Esophagus muscularis mucosa (tissue), 4 donors: ENCODE results near the gene DNER. TPM values are rescaled to one million over a fixed set of nuclear protein-coding genes. Genes with fewer than 3 reads are reported as not detected.
A peak's percentile ranks its signal among the peaks of the same experiment; 100 is the strongest.

Experiments used
- DNase-seq: peaks from one replicate; pipeline ENCODE4 v3.0.0-alpha.2; 2017; ENCODE audit errors: extremely low spot score
- H3K27ac ChIP-seq, 4 donors: fragments of 200-600 bp; sonication (generic); replicated peaks in 1 of 4; 1 replicate in 3 of 4; 2 replicates in 1 of 4; pipeline ENCODE4 v1.5.1; 2016 to 2019; ENCODE audit warnings: mild to moderate bottlenecking in 1 of 4
- H3K27me3 ChIP-seq, 4 donors: fragments of 200-600 bp; sonication (generic); one replicate each; pipeline versions ENCODE4 v1.5.1 to v1.6.0; 2016 to 2019
- H3K36me3 ChIP-seq, 4 donors: fragments of 200-600 bp; sonication (generic); one replicate each; pipeline ENCODE4 v1.5.1; 2016 to 2019
- H3K4me1 ChIP-seq, 4 donors: fragments of 200-600 bp; sonication (generic); one replicate each; pipeline ENCODE4 v1.5.1; 2016 to 2019
- H3K4me3 ChIP-seq, 4 donors: fragments of 200-600 bp; sonication (generic); 1 replicate in 2 of 4; 2 replicates in 2 of 4; pipeline ENCODE4 v1.5.1; 2016 to 2019; ENCODE audit warnings: mild to moderate bottlenecking in 4 of 4, moderate library complexity in 1 of 4
- H3K9me3 ChIP-seq, 4 donors: fragments of 200-600 bp; sonication (generic); 1 replicate in 3 of 4; 2 replicates in 1 of 4; pipeline ENCODE4 v1.5.1; 2016 to 2019
- EP300 ChIP-seq: sonication (generic); formaldehyde crosslinking; IDR thresholded peaks from one replicate; pipeline ENCODE4 v1.6.1; 2017; ENCODE audit warnings: antibody characterized with exemption
- POLR2A ChIP-seq: fragments of 450-650 bp; IDR thresholded peaks from one replicate; pipeline ENCODE4 v1.6.1; 2017; ENCODE audit warnings: antibody characterized with exemption, moderate library complexity, mild to moderate bottlenecking, low read depth
- POLR2AphosphoS5 ChIP-seq, 2 donors: sonication (generic); formaldehyde crosslinking; IDR thresholded peaks; one replicate each; pipeline ENCODE4 v1.6.1; 2017; ENCODE audit warnings: antibody characterized with exemption in 2 of 2
- WGBS: methylation state at CpG from one replicate; pipeline ENCODE4 v1.1.5; 2018; 5-methylcytosine and 5-hydroxymethylcytosine counted together
- intact Hi-C: fragments of 100-400 bp; cut with DNase I; formaldehyde crosslinking; loops from one replicate; pipeline ENCODE4 v1.15.1; 2023
- total RNA-seq, 4 donors: library from RNA; depleted of rRNA; stranded (reverse); fragments of >200 nt; gene quantifications; one replicate each; pipeline versions ENCODE4 v1.1.0 to v1.2.1, GENCODE V29; 2016
- TF ChIP-seq, protein P1 (sequence below), 3 experiments: fragments of 200-600 bp in 2 of 3; fragments of 450-650 bp in 1 of 3; sonication (generic) in 2 of 3; IDR thresholded peaks; one replicate each; pipeline ENCODE4 v1.5.1; 2017 to 2019; ENCODE audit warnings: antibody characterized with exemption in 3 of 3, mild to moderate bottlenecking in 2 of 3, moderate library complexity in 1 of 3

Gene DNER
- total RNA-seq, 4 donors from 2014 or later = 2.9 to 5.3 (median 4.6) TPM

DNA sequence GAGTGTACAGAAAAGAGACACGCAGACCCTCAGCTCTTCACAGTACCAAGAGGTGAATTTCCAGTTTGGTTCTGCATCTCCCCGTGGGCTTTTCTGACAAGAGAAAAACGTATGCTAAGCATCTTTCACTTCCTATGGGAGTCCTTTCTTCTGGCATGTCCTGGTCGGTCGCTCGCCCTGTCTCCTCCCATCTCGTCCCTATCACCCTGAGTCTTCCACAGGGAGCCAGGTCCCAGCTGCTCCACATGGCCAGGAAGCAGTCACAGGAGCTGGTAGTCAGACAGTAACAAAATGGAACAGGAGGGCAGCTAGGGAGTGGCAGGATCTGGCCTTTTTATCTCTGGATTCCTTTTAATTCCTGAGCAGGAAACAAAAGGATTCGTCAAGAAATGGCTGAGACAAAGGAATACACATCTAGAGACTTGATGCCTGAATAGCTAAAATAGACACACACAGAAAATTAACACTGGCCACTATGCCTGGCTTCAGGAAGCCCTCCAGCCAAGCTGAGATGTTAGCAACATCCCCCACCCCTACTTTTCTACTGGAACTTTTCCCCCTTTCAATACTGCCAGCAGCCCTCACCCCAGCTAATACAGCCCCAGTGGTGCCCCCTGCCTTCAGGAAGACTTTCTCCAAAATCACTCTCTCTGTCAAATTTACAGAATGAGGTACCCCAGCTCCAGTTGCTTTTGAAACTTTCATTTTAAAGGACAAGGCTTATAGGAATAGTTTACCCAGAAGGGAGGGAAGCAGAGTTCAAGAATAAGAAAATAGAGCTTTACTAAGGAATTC, 136.1 kb downstream of the DNER start:
- no peak overlapping the region for H3K4me3 ChIP-seq
- no peaks in the 10 kb centered on the region for H3K27me3 ChIP-seq
- no peak for DNase-seq
- no peaks in the 10 kb centered on the region for H3K4me1 ChIP-seq
- H3K36me3 ChIP-seq = no peaks in the 10 kb centered on the region
- no peaks in the 10 kb centered on the region for H3K9me3 ChIP-seq
- no peak for TF ChIP-seq POLR2A
- no peak for TF ChIP-seq EP300
- TF ChIP-seq, protein P1, sequence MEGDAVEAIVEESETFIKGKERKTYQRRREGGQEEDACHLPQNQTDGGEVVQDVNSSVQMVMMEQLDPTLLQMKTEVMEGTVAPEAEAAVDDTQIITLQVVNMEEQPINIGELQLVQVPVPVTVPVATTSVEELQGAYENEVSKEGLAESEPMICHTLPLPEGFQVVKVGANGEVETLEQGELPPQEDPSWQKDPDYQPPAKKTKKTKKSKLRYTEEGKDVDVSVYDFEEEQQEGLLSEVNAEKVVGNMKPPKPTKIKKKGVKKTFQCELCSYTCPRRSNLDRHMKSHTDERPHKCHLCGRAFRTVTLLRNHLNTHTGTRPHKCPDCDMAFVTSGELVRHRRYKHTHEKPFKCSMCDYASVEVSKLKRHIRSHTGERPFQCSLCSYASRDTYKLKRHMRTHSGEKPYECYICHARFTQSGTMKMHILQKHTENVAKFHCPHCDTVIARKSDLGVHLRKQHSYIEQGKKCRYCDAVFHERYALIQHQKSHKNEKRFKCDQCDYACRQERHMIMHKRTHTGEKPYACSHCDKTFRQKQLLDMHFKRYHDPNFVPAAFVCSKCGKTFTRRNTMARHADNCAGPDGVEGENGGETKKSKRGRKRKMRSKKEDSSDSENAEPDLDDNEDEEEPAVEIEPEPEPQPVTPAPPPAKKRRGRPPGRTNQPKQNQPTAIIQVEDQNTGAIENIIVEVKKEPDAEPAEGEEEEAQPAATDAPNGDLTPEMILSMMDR (IDR thresholded peaks at IDR 0.05) = no peak
- no peak for TF ChIP-seq POLR2AphosphoS5 (IDR thresholded peaks at IDR 0.05)
- intact Hi-C loops = no loop called here
- 59% methylated on average over 8 of the region's 8 CpGs for WGBS
- no peak overlapping the region for H3K27ac ChIP-seq

DNA sequence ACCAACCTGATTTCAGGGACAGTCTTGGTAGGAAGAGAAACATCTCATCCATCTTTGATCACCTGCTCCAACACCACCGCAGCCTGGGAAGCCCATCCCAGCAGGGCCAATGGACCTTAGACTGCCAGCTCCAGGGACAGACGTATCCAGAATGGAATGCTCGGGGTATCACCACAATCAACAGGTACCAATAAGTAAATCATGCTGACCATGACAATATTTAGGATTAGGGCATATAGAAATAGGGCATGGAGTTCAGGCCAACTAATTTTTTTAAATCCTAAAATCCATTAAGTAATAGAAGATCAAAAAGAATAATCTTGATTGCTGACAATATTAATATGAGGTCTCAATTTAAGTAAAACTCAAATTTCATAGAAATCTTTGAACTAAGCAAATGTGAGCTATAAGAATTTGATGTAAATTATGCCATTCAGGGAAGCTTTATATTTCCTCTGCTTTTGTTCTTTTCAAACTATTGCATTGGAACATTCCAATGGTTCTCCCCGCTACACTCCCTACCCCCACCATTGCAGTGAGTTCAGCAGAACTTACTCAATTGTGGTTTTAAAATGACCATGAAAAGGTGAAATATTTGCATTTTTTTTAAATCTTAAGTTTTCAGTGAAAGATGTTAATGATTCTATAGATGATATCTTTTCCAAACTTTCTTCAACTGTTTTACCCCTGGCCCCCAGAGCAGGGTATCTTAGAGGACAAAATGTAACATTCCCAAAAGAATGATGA, 138.6 kb downstream of the DNER start:
- Histone ChIP-seq H3K9me3 (no peaks in the 10 kb centered on the region), H3K27ac (no peak overlapping the region), H3K36me3 (no peaks in the 10 kb centered on the region), H3K27me3 (no peaks in the 10 kb centered on the region), H3K4me3 (no peak overlapping the region), H3K4me1 (peaks cover 0 to 9% (median 4%) of the 10 kb centered on the region in 4 donors)
- TF ChIP-seq POLR2AphosphoS5 (IDR thresholded peaks at IDR 0.05) (no peak), POLR2A (no peak), EP300 (no peak)
- TF ChIP-seq, protein P1 (IDR thresholded peaks at IDR 0.05) = no peak
- intact Hi-C loops = no loop called here
- 92% methylated on average over 4 of the region's 4 CpGs for WGBS
- DNase-seq = no peak

DNA sequence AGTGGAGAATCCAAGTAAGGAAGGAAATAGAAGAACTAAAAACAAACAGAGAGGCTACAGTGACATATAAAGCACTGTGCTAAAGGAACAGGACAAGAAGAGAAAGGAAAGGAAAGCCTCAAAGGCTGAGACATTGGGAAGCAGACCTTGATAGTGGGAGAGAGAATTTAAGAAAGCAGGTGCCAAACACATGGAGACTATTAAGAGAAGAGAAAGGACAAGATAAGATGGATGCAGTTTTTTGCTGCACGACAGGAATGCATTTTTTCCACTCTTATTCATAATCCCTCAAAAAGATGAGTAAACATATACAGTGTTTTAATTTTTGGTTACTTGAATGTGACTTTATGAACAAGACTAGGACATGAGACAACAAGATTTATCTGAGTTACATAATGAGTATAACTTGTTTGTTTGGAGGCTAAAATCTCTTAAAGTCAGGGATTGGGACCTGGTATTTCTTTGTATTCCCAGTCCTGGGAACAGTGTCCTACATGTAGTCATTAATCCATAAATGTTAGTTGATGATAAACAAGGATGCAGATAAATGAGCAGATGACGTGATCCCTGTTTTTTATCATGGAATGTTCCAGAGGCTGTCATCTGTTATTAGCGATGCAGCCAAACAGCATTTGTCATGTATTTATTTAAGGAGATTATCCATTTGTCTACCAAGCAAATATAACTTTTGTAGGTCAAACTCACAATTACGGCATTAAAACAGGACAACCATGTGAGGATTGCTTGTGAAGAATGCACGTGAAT, 141.7 kb downstream of the DNER start:
- WGBS = 44% methylated on average over 5 of the region's 5 CpGs
- no peak overlapping the region for H3K4me3 ChIP-seq
- intact Hi-C loops = no loop called here
- H3K27me3 ChIP-seq = no peaks in the 10 kb centered on the region
- H3K27ac ChIP-seq = peak overlapping the region in 3 of 4 donors; percentile 3 to 44 (median 41)
- H3K9me3 ChIP-seq = no peaks in the 10 kb centered on the region
- DNase-seq = no peak
- H3K4me1 ChIP-seq = peaks cover 0 to 9% (median 4%) of the 10 kb centered on the region in 4 donors
- TF ChIP-seq EP300 (no peak), POLR2AphosphoS5 (IDR thresholded peaks at IDR 0.05) (peak in 1 of 2 donors; percentile 17), POLR2A (no peak)
- TF ChIP-seq, protein P1 (IDR thresholded peaks at IDR 0.05) = no peak
- H3K36me3 ChIP-seq = no peaks in the 10 kb centered on the region

DNA sequence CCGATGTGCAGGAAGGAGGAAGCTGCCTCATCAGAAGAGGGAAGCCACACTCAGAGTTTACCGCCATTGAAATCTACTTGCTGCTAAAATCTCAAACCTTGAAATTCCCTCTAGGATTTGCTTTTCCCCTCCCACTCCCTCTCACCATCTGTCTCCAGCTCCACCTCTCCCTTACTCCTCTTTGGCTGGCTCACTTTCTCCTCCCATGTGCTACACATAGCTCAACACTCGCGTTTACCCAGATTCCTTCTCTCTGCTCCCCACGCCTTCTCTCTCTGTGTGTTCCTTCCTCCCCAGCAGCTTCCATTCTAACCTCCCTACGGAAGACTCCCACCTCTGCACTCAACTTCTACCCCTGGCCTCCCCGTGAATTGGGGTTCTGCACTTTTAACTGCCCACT, 143.1 kb downstream of the DNER start:
- Histone ChIP-seq H3K4me1 (peaks cover 0 to 9% (median 4%) of the 10 kb centered on the region in 4 donors), H3K27ac (peak overlapping the region in 1 of 4 donors; percentile 41), H3K36me3 (no peaks in the 10 kb centered on the region), H3K4me3 (no peak overlapping the region), H3K27me3 (no peaks in the 10 kb centered on the region), H3K9me3 (no peaks in the 10 kb centered on the region)
- intact Hi-C loops = no loop called here
- DNase-seq = no peak
- TF ChIP-seq, protein P1 (IDR thresholded peaks at IDR 0.05) = no peak
- TF ChIP-seq EP300 = no peak
- TF ChIP-seq POLR2AphosphoS5 (IDR thresholded peaks at IDR 0.05) = no peak
- TF ChIP-seq POLR2A = no peak
- WGBS = 74% methylated on average over 7 of the region's 7 CpGs
